ENCODE results near the gene GPR162. TPM values are rescaled to one million over a fixed set of nuclear protein-coding genes. Genes with fewer than 3 reads are reported as not detected.

GPR162 gene
- total RNA-seq, 2 donors from 2014 or later = 0.44 to 7.0 TPM

DNA sequence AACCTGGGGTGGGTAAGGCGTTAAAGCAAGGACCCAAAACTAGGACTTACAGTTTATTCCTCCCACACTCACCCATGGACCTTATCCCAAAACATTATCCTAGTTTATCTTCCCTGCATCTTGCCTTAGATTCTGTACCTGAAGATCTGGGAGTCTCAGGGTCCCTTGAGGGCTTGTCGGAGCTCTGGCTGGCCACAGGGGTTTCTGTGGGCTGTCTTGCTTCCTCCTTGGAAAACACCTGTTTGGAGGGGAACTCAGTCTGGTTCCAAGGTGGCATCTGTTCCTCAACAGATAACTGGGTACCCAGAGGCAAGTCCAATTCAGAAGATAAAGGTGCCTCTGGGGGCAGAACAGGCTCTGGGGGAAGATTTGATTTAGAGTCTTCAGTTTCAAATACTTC lies 27.8 kb downstream of the GPR162 start:
- no peak for DNase-seq (ENCODE audit: low spot score)
- Histone ChIP-seq H3K27me3 (no peaks in the 10 kb centered on the region), H3K4me3 (no peak overlapping the region), H3K9me3 (no peaks in the 10 kb centered on the region), H3K4me1 (peaks cover 0 to 15% of the 10 kb centered on the region in 2 donors), H3K36me3 (peaks cover 31% of the 10 kb centered on the region), H3K27ac (no peak overlapping the region)
- TF ChIP-seq, protein P1, sequence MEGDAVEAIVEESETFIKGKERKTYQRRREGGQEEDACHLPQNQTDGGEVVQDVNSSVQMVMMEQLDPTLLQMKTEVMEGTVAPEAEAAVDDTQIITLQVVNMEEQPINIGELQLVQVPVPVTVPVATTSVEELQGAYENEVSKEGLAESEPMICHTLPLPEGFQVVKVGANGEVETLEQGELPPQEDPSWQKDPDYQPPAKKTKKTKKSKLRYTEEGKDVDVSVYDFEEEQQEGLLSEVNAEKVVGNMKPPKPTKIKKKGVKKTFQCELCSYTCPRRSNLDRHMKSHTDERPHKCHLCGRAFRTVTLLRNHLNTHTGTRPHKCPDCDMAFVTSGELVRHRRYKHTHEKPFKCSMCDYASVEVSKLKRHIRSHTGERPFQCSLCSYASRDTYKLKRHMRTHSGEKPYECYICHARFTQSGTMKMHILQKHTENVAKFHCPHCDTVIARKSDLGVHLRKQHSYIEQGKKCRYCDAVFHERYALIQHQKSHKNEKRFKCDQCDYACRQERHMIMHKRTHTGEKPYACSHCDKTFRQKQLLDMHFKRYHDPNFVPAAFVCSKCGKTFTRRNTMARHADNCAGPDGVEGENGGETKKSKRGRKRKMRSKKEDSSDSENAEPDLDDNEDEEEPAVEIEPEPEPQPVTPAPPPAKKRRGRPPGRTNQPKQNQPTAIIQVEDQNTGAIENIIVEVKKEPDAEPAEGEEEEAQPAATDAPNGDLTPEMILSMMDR (IDR thresholded peaks at IDR 0.05) = no peak

DNA sequence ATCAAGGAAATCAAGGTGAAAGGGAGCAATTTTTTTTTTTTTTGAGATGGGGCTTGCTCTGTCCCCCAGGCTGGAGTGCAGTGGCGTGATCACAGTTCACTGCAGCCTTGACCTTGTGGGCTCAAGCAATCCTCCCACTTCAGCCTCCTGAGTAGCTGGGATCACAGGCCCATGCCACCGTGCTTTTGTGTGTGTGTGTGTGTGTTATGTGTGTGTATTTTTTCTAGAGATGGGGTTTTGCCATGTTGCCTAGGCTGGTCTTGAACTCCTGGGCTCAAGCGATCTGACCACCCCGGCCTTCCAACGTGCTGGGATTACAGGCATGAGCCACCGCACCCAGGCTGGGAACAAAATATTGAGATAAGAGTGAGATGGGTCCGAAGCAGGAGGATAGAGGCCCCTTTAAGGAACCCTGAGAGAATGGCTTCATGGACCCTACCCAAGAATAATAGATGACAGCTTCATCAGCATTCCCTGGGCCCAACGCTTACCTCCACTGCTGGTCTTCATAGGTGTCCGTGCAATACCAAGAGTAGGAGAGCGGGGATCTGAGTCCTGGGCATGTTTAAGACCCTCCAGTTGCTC lies 28.4 kb downstream of the GPR162 start:
- peaks cover 24% of the 10 kb centered on the region for H3K36me3 ChIP-seq
- no peaks in the 10 kb centered on the region for H3K9me3 ChIP-seq
- no peak overlapping the region for H3K4me3 ChIP-seq
- TF ChIP-seq, protein P1 (IDR thresholded peaks at IDR 0.05) = no peak
- H3K27me3 ChIP-seq = no peaks in the 10 kb centered on the region
- DNase-seq (ENCODE audit: low spot score) = no peak
- H3K4me1 ChIP-seq = peaks cover 0 to 15% of the 10 kb centered on the region in 2 donors
- no peak overlapping the region for H3K27ac ChIP-seq

DNA sequence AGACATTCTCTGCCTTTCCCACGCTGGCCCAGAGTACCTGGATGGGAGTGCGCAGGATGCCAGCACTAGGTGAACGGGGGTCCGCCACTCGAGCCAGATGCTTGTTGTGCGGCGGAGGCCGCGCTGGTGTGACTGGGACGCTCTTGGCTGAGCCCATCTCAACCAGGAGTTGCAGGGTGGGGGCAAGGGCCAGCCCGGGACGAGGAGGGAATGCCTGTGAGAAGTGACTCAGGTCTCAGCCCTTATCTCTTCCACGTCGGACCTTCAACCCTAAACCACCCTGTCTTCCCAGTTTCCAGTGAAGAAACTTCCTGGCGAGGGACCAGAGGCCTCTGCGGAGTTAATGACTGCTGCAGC lies 29.2 kb downstream of the GPR162 start:
- Histone ChIP-seq H3K27ac (peak overlapping the region; percentile 97), H3K36me3 (peaks cover 17% of the 10 kb centered on the region), H3K27me3 (no peaks in the 10 kb centered on the region), H3K9me3 (no peaks in the 10 kb centered on the region), H3K4me3 (peak overlapping the region in 1 of 2 donors; percentile 68), H3K4me1 (peaks cover 0 to 15% of the 10 kb centered on the region in 2 donors)
- no peak for DNase-seq (ENCODE audit: low spot score)
- TF ChIP-seq, protein P1 (IDR thresholded peaks at IDR 0.05) = no peak

DNA sequence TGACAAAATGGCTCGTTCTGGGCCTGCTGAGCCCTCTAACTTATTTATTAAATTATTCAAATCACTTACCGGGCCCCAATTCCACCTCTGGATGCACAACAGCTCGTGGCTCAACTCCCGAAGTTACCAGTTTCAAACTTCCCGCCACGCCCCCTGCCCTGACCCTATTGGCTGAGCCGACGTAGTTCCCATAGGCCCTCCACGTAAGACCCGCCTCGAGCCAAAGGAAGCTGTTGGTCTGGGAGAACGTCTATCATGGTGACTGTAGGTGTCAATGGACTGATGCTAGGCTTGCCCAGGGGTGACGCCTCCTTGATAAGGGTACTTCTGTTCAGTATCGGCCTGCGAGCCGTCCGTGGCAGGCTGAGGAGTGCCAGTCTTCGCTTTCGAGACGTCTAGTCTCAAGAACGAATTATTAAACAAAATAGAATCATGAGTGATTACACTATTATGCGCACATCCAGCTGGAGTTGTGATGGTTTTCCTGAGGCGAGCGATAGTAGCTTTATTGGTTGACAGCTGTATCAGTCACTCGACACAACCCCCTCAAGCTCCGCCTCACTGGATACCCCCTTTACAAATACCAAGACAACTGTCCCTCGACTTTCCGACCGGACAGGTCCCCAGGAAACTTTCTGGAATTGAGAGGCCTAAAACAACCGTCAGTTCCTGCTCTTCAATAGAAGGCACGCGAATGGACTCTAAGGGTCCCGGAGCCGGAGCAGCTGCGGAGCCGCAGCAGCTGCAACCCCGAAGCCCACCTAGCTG lies 29.7 kb downstream of the GPR162 start, which contains the start of gene CDCA3:
TSS of gene CDCA3 (minus strand) at position 134 of the 768 bp plus-strand sequence. CDS start 334 bp downstream, outside the sequence.
- Histone ChIP-seq H3K4me3 (peak within 1 kb of the TSS; percentile 68 to 85), H3K9me3 (no peaks in the 10 kb centered on the region), H3K27ac (peak within 1 kb of the TSS; percentile 97), H3K4me1 (peaks cover 0 to 15% of the 10 kb centered on the region in 2 donors), H3K27me3 (no peaks in the 10 kb centered on the region), H3K36me3 (peaks cover 17% of the 10 kb centered on the region)
- TF ChIP-seq, protein P1 (IDR thresholded peaks at IDR 0.05) = no peak
- DNase-seq (ENCODE audit: low spot score) = peak; percentile 98

DNA sequence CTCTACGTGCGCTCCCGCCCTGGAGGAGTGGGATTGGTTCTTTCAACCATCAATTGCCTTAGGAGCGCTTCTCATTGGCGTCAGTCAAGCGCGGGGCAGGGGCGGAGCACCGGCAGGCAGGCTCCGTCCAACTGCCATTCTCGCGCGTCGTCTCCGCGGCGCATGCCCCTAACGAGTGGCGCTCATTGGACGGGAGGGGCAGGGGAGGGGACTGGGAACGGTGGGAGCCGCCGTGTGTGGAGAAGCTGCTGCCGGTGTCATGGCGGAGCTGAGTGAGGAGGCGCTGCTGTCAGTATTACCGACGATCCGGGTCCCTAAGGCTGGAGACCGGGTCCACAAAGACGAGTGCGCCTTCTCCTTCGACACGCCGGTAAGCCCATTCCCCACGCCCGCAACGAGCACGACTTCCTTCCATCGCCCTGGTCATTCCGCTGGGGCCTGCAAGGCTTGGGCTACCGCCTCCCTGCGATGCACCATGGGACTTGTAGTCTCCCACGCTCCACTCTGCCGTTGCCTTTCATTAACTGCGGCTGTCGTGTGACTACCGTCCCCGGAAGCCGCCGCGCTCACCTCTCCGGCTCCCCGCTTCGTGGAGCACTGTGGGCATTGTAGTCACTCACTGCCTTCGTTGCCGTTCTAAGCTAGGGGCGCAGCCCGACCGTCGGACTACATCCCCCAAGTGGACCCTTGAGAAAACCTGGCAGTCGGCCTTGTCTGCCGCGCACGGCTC lies 30.5 kb downstream of the GPR162 start, which contains the start of gene USP5:
TSS of gene USP5 (plus strand) at position 230 of the 730 bp plus-strand sequence. CDS start at position 260, 30 bp downstream.
- TF ChIP-seq, protein P1 (IDR thresholded peaks at IDR 0.05) = no peak
- Histone ChIP-seq H3K36me3 (peaks cover 17% of the 10 kb centered on the region), H3K27me3 (no peaks in the 10 kb centered on the region), H3K27ac (peak within 1 kb of the TSS; percentile 97), H3K9me3 (no peaks in the 10 kb centered on the region), H3K4me3 (peak within 1 kb of the TSS; percentile 68 to 85), H3K4me1 (peaks cover 0 to 15% of the 10 kb centered on the region in 2 donors)
- peak; percentile 99 for DNase-seq (ENCODE audit: low spot score)
